KOPT-K1 (cell line): ENCODE data around the gene SLC25A38.
A peak's percentile ranks its signal among the peaks of the same experiment; 100 is the strongest.
"Not testable (repeated sequence)": the region's sequence is repeated elsewhere in the genome, so short reads cannot be mapped to it uniquely, and the experiment has no call there.

Experiments used
- H3K27ac ChIP-seq: fragments of 200-600 bp; sonication (generic); 2 replicates; pipeline ENCODE4 v1.5.1; 2016; ENCODE audit warnings: antibody characterized with exemption, mild to moderate bottlenecking, low read depth, low read length; ENCODE audit not compliant: poor library complexity, severe bottlenecking
- H3K36me3 ChIP-seq: fragments of 200-600 bp; sonication (generic); 2 replicates; pipeline ENCODE4 v1.5.1; 2017; ENCODE audit warnings: antibody characterized with exemption, mild to moderate bottlenecking, low read length, moderate library complexity; ENCODE audit not compliant: insufficient read depth
- H3K9me3 ChIP-seq: fragments of 200-600 bp; sonication (generic); 2 replicates; pipeline ENCODE4 v1.5.1; 2017; ENCODE audit warnings: antibody characterized with exemption, low read length, mild to moderate bottlenecking; ENCODE audit not compliant: insufficient read depth, poor library complexity, severe bottlenecking

The SLC25A38 gene

GRCh38 chr3:39358333-39358732 is 24.8 kb upstream of the SLC25A38 start:
- Histone ChIP-seq H3K36me3 (no peaks in the 10 kb centered on the region), H3K9me3 (no peaks in the 10 kb centered on the region), H3K27ac (peak overlapping the region; percentile 99)

DNA sequence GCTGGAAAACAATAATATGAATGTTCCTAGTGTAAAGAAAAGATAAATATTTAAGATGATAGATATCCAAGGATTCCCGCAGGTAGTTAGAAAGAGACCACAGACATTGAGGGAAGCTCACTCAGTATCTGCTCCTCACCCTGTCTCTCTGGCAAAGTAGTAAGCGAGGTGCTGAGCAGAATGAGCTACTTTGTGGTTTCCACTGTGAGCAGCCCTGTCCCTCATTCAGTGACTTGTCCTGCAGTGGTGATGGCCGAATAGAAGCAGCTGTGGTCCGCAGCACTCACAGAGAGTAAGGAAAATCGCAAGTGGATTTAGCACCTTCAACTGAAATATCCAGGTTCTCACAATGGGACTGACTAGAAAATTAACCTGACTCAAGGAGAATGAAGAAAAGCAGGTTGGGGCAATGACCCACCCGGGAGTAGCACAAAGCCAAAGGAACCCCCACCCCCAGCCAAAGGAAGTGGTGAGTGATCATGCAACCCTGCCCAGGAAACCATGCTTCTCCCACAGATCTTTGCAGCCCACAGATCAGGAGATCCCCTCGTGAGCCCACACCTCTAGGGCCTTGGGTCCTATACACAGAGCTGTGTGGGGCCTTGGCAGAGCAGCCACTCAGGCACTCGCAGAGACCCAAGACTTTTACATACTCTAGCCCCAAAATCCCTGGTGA is 21.8 kb upstream of the SLC25A38 start:
- H3K27ac ChIP-seq, result peak overlapping the region; percentile 99
- peaks cover 6% of the 10 kb centered on the region for H3K9me3 ChIP-seq
- H3K36me3 ChIP-seq, result no peaks in the 10 kb centered on the region

DNA sequence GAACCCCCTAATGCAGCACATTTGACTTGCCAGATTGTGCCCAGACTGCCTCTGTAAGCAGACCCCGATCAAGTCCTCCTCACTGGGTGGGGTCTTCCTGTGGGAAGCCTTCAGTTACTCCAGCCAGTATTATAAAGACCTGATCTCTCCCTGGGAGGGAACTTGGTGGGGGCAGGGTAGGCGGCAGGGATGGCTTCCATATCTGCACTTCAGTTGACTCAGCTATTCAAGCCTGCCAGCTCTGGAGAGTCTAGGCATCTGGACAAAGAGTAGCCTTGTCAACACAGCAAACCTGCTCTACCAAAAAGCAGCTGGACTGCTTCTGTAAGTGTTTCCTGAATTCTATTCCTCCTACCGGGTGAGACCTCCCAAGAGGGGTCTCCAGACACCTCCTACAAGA is 21.0 kb upstream of the SLC25A38 start:
- Histone ChIP-seq H3K36me3 (no peaks in the 10 kb centered on the region), H3K9me3 (peaks cover 6% of the 10 kb centered on the region), H3K27ac (peak overlapping the region; percentile 99)

DNA sequence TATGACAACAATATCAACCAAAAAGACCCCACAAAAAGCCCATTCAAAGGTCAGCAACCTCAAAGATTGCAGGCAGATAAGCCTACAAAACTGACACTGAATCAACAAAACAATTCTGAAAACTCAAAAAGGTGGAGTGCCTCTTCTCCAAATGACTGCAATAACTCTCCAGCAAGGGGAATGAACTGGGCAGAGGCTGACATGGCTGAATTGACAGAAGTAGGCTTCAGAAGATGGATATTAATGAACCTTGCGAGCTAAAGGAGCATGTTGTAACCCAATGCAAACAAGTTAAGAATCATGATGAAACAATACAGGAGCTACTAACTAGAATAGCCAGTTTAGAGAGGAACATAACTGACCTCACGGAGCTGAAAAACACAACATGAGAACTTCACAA is 20.4 kb upstream of the SLC25A38 start:
- Histone ChIP-seq H3K36me3 (no peaks in the 10 kb centered on the region), H3K9me3 (peaks cover 6% of the 10 kb centered on the region), H3K27ac (peak overlapping the region; percentile 99)

DNA sequence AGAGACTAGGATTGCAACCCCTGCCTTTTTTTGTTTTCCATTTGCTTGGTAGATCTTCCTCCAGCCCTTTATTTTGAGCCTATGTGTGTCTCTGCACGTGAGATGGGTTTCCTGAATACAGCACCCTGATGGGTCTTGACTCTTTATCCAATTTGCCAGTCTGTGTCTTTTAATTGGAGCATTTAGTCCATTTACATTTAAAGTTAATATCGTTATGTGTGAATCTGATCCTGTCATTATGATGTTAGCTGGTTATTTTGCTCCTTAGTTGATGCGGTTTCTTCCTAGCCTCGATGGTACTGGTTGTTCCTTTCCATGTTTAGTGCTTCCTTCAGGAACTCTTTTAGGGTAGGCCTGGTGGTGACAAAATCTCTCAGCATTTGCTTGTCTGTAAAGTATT is 12.7 kb upstream of the SLC25A38 start:
- peaks cover 19% of the 10 kb centered on the region for H3K9me3 ChIP-seq
- H3K27ac ChIP-seq, H3K36me3 ChIP-seq: not testable (repeated sequence)

GRCh38 chr3:39372833-39373232 is 10.3 kb upstream of the SLC25A38 start:
- Histone ChIP-seq H3K27ac (no peak overlapping the region), H3K9me3 (peaks cover 13% of the 10 kb centered on the region), H3K36me3 (no peaks in the 10 kb centered on the region)

GRCh38 chr3:39376959-39377634 is 6.1 kb upstream of the SLC25A38 start:
- H3K27ac ChIP-seq, result peak overlapping the region; percentile 35
- H3K36me3 ChIP-seq, result no peaks in the 10 kb centered on the region
- peaks cover 7% of the 10 kb centered on the region for H3K9me3 ChIP-seq

DNA sequence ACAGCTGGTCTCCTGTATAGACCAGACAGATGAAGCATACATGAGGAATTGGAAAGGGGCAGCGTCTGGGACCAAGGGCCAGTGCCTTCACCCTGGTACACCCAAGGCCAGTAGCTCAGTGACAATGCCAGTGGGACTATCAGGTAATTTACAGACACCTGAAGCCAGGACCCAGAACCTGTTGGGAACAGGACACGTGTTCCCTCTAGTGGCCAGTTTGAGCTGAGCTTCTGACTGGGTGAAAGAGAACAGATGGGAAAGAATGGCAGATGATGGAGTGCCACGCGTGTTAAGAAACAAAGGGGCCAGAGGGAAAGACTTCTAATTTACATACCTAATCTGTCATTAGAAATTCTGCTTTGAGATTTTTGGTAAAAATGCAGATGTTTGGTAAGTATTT is 5.1 kb upstream of the SLC25A38 start:
- no peaks in the 10 kb centered on the region for H3K36me3 ChIP-seq
- peak overlapping the region; percentile 35 for H3K27ac ChIP-seq
- no peaks in the 10 kb centered on the region for H3K9me3 ChIP-seq

GRCh38 chr3:39378957-39379777 is 4.0 kb upstream of the SLC25A38 start:
- no peaks in the 10 kb centered on the region for H3K9me3 ChIP-seq
- H3K36me3 ChIP-seq, result no peaks in the 10 kb centered on the region
- H3K27ac ChIP-seq, result no peak overlapping the region

GRCh38 chr3:39379778-39380155 is 3.4 kb upstream of the SLC25A38 start:
- H3K27ac ChIP-seq, result no peak overlapping the region
- H3K36me3 ChIP-seq, result 0 out of 2 replicates have a peak, but pooled peaks cover under 1% of the 10 kb centered on the region
- no peaks in the 10 kb centered on the region for H3K9me3 ChIP-seq

DNA sequence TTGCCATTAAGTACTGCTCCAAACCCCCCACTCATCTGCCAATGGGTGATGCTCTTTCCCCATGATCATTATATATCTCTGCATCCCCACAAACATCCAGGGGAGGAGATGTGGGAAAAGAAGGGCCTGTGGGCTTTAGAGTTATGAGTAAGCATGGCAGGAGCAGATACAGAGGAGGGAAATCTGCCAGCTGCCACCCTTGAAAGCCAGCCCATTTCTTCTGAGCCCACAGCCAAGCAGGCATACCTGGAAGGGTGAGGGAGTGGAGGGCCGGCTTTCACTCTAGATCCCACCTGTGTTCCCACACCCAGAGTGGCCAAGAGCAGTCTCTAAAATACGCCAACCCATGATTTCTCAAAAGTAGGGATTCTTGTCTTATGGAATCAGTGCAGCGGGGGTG is 1.7 kb upstream of the SLC25A38 start:
- Histone ChIP-seq H3K27ac (no peak overlapping the region), H3K9me3 (no peaks in the 10 kb centered on the region), H3K36me3 (peaks cover 17% of the 10 kb centered on the region)

DNA sequence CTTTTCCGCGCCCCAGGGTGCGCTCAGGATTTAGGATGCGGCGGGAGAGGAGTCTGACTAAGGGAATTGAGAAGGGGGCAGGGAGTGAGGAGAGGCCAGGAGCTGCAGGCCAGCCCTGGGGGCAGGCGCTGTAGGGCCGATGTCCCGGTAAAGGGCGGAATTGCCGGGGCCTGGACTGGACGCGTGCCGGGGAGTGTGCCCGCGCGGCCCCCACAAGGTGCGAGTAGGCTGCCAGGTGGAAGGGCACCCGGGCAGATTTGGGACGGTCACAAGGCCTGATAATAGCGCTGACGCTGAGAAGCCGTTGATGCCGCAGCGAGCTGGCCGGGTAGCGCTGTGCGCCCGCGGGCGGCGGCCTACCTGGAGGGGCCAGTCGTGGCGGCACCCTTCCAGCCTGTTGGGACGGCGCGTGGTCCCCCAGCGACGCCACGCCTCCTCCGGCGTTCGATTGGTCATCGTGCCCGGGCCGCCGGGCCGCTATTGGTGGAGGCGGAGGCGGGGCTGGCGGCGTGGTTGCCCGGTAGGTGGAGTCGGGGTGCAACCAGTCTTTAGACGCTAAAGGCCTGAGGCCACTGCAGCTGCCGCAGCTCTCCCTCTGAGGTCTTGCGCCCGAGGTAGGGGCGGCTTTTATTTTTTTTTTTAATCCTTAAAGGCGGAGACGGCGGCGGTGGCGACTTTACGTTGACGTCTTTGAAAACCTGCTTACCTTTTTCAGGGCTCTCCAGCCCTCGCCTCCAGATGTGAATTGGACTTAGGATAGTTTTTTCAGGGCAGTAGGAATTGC is 903 bp downstream of the SLC25A38 start:
- Histone ChIP-seq H3K36me3 (peaks cover 26% of the 10 kb centered on the region), H3K9me3 (no peaks in the 10 kb centered on the region), H3K27ac (peak overlapping the region; percentile 91)

GRCh38 chr3:39384665-39385000 is 1.5 kb downstream of the SLC25A38 start:
- Histone ChIP-seq H3K27ac (no peak overlapping the region), H3K36me3 (peaks cover 32% of the 10 kb centered on the region), H3K9me3 (no peaks in the 10 kb centered on the region)

GRCh38 chr3:39385456-39386090 is 2.4 kb downstream of the SLC25A38 start:
- no peak overlapping the region for H3K27ac ChIP-seq
- H3K36me3 ChIP-seq, result peaks cover 41% of the 10 kb centered on the region
- no peaks in the 10 kb centered on the region for H3K9me3 ChIP-seq
